C4-2B (cell line): ENCODE results near the gene PRR14.

ENCODE experiments used
- CTCF ChIP-seq: fragments of 450-650 bp; conservative IDR thresholded peaks from 2 replicates; pipeline ENCODE4 v1.5.1; 2017; ENCODE audit warnings: mild to moderate bottlenecking
- ZFX ChIP-seq: fragments of 450-650 bp; IDR thresholded peaks from 2 replicates; pipeline ENCODE4 v1.6.1; 2017

GRCh38 chr16:30703971-30704370, 53.2 kb downstream of the PRR14 start:
- no peak for TF ChIP-seq CTCF
- no peak for TF ChIP-seq ZFX
